NCI-H69 (cell line): ENCODE measurements around the gene GLB1L2.

Experiments
- DNase-seq: peaks from one replicate; lab custom pipeline; 2025; lab: John Stamatoyannopoulos, UW

Gene GLB1L2

GRCh38 chr11:134369656-134370525 is 38.1 kb downstream of the GLB1L2 start:
- DNase-seq = no peak

GRCh38 chr11:134370526-134371435 is 39.0 kb downstream of the GLB1L2 start:
- DNase-seq = no peak

- no peak for DNase-seq
Observed at GRCh38 chr11:134371436-134372185, 39.8 kb downstream of the GLB1L2 start.

GRCh38 chr11:134372536-134372935 is 40.7 kb downstream of the GLB1L2 start:
- DNase-seq = no peak

- DNase-seq = peak; percentile 12
Observed at GRCh38 chr11:134372961-134373360, 41.2 kb downstream of the GLB1L2 start.

- no peak for DNase-seq
Observed at GRCh38 chr11:134373591-134374052, 41.8 kb downstream of the GLB1L2 start.

GRCh38 chr11:134374171-134374570 is 42.4 kb downstream of the GLB1L2 start:
- DNase-seq = no peak

GRCh38 chr11:134374891-134375550 is 43.2 kb downstream of the GLB1L2 start:
- DNase-seq = no peak

- no peak for DNase-seq
Observed at GRCh38 chr11:134376150-134376921, 44.5 kb downstream of the GLB1L2 start.

- no peak for DNase-seq
Observed at GRCh38 chr11:134377876-134378275, 46.1 kb downstream of the GLB1L2 start.

- DNase-seq = no peak
Observed at GRCh38 chr11:134379241-134379640, 47.5 kb downstream of the GLB1L2 start.

GRCh38 chr11:134380229-134380628 is 48.4 kb downstream of the GLB1L2 start:
- DNase-seq = no peak

GRCh38 chr11:134380785-134381184 is 49.0 kb downstream of the GLB1L2 start:
- no peak for DNase-seq

- DNase-seq = no peak
Observed at GRCh38 chr11:134382257-134382656, 50.5 kb downstream of the GLB1L2 start.

- DNase-seq = no peak
Observed at GRCh38 chr11:134382830-134383229, 51.0 kb downstream of the GLB1L2 start.

- no peak for DNase-seq
Observed at GRCh38 chr11:134383576-134384221, 51.9 kb downstream of the GLB1L2 start.

- no peak for DNase-seq
Observed at GRCh38 chr11:134384406-134384805, 52.6 kb downstream of the GLB1L2 start.

GRCh38 chr11:134385171-134385570 is 53.4 kb downstream of the GLB1L2 start:
- DNase-seq = no peak

GRCh38 chr11:134385774-134386565 is 54.2 kb downstream of the GLB1L2 start:
- peak; percentile 93 for DNase-seq
